Measurements from ENCODE around the gene RNF220. TPM values are rescaled to one million over a fixed set of nuclear protein-coding genes. Genes with fewer than 3 reads are reported as not detected.

Gene RNF220
- total RNA-seq, 1 donor from 2014 or later, result 58.4 TPM

DNA sequence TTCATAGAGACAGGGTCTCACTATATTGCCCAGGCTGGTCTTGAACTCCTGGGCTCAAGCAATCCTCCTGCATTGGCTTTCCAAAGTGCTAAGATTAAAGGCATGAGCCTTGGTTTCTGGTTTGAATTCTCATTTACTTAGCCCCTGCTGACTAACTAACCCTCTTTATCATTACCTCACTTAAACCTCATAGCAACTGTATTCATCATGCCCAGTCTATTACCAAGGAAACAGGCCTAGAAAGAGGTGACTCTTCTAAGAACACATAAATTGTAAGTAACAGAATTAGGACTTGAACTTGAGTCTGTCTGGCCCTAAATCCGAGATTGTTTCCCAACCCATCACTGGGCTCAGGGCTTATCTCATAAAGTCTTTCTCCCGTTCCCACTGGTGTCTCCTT lies 225.1 kb downstream of the RNF220 start:
- no peak for DNase-seq (ENCODE audit: low spot score)
- Mint-ChIP-seq H3K4me1 (ENCODE audit: low read depth) (peaks cover 36% of the 10 kb centered on the region), H3K9me3 (ENCODE audit: low read depth) (no peaks in the 10 kb centered on the region), H3K36me3 (ENCODE audit: low read depth) (peaks cover 5% of the 10 kb centered on the region), H3K27me3 (ENCODE audit: low read depth) (no peaks in the 10 kb centered on the region), H3K4me3 (ENCODE audit: unreplicated experiment) (no peak overlapping the region), H3K27ac (ENCODE audit: unreplicated experiment) (no peak overlapping the region)
- TF ChIP-seq, protein P1, sequence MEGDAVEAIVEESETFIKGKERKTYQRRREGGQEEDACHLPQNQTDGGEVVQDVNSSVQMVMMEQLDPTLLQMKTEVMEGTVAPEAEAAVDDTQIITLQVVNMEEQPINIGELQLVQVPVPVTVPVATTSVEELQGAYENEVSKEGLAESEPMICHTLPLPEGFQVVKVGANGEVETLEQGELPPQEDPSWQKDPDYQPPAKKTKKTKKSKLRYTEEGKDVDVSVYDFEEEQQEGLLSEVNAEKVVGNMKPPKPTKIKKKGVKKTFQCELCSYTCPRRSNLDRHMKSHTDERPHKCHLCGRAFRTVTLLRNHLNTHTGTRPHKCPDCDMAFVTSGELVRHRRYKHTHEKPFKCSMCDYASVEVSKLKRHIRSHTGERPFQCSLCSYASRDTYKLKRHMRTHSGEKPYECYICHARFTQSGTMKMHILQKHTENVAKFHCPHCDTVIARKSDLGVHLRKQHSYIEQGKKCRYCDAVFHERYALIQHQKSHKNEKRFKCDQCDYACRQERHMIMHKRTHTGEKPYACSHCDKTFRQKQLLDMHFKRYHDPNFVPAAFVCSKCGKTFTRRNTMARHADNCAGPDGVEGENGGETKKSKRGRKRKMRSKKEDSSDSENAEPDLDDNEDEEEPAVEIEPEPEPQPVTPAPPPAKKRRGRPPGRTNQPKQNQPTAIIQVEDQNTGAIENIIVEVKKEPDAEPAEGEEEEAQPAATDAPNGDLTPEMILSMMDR (IDR thresholded peaks at IDR 0.05), result no peak

DNA sequence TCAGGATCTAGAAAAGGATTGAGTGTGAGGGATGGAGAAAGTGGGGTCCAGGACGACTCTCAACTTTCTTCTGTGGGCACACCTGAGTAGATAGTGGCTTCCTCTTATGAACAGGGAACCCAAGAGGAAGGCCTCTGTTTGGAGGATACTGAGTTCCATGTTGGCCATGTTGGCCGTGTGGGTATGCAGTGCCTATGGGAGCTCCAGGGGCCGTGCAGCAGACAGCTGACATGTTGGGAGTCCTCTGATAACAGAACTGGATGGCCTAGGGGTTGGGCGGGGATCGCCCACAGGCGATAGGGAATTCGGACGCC lies 226.2 kb downstream of the RNF220 start:
- peaks cover 36% of the 10 kb centered on the region for H3K4me1 Mint-ChIP-seq (ENCODE audit: low read depth)
- H3K4me3 Mint-ChIP-seq (ENCODE audit: unreplicated experiment), result peak overlapping the region; percentile 83
- DNase-seq (ENCODE audit: low spot score), result no peak
- H3K36me3 Mint-ChIP-seq (ENCODE audit: low read depth), result peaks cover 12% of the 10 kb centered on the region
- no peaks in the 10 kb centered on the region for H3K27me3 Mint-ChIP-seq (ENCODE audit: low read depth)
- no peaks in the 10 kb centered on the region for H3K9me3 Mint-ChIP-seq (ENCODE audit: low read depth)
- TF ChIP-seq, protein P1 (IDR thresholded peaks at IDR 0.05), result no peak
- peak overlapping the region; percentile 91 for H3K27ac Mint-ChIP-seq (ENCODE audit: unreplicated experiment)

DNA sequence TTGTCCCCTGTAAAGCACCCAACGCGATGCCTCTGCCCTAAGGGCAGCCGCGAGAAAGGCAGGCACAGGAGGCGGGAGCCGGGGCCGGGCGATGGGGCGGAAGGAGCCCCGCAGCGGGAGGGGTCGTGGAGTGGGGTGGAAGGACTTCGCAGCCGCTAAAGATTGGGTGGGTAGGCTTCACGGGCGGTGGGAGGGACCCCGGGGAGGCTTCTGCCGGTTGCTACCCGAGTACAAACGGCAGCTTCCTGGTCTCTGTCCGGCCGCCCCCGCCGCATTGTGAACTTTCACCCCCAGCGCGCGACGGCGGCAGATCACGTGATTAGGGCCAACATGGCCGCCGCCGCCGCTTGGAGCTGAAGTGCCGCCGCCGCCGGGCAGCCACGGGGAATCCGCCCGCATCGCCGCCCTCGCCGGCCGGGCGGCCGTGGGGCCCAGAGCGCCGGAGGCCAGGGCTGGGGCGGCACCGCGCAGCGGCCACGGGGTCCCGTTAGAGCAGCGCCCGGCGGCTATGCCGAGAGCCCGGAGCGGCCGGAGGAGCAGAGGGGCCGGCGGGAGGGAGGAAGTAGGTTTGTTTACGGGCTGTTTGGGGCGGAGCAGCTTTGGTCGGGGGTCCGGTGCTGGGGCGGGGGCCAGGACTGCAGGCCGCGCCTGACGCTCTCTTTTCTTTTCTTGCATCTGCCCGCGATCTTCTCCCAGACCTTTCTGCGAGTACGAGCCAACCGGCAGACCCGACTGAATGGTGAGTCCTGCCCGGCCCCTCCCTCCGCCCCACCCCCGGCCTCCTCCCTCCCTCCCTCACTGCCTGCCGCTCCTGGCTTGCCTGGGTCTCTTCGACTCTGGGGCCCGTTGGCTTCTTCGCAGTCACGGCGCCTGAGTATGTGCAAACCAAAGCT lies 226.8 kb downstream of the RNF220 start:
- H3K4me1 Mint-ChIP-seq (ENCODE audit: low read depth), result peaks cover 36% of the 10 kb centered on the region
- no peaks in the 10 kb centered on the region for H3K27me3 Mint-ChIP-seq (ENCODE audit: low read depth)
- TF ChIP-seq, protein P1 (IDR thresholded peaks at IDR 0.05), result no peak
- H3K36me3 Mint-ChIP-seq (ENCODE audit: low read depth), result peaks cover 15% of the 10 kb centered on the region
- H3K27ac Mint-ChIP-seq (ENCODE audit: unreplicated experiment), result peak overlapping the region; percentile 97
- peak; percentile 96 for DNase-seq (ENCODE audit: low spot score)
- peak overlapping the region; percentile 83 for H3K4me3 Mint-ChIP-seq (ENCODE audit: unreplicated experiment)
- H3K9me3 Mint-ChIP-seq (ENCODE audit: low read depth), result no peaks in the 10 kb centered on the region

DNA sequence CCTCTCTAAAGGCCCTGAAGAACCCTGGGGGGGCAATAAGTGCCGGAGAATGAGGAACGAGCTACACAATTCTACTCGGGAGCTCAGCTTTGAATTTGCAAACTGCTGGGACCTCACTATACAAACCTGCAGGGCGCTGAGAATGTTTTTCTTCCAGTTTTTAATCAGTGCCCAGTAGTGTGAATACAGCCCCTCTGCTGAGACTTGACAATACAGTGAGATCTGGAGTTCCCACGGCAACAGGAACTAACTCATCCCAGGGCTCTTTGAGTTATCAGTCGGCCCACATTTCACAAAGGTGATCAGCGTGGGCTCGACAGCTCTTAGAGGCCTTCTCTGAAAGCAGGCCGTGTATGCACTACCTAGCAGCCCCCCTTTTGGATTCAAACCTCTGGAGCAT lies 227.5 kb downstream of the RNF220 start:
- H3K9me3 Mint-ChIP-seq (ENCODE audit: low read depth), result no peaks in the 10 kb centered on the region
- H3K36me3 Mint-ChIP-seq (ENCODE audit: low read depth), result peaks cover 19% of the 10 kb centered on the region
- H3K4me1 Mint-ChIP-seq (ENCODE audit: low read depth), result peaks cover 36% of the 10 kb centered on the region
- DNase-seq (ENCODE audit: low spot score), result no peak
- H3K27ac Mint-ChIP-seq (ENCODE audit: unreplicated experiment), result peak overlapping the region; percentile 97
- TF ChIP-seq, protein P1 (IDR thresholded peaks at IDR 0.05), result no peak
- H3K27me3 Mint-ChIP-seq (ENCODE audit: low read depth), result no peaks in the 10 kb centered on the region
- peak overlapping the region; percentile 83 for H3K4me3 Mint-ChIP-seq (ENCODE audit: unreplicated experiment)

DNA sequence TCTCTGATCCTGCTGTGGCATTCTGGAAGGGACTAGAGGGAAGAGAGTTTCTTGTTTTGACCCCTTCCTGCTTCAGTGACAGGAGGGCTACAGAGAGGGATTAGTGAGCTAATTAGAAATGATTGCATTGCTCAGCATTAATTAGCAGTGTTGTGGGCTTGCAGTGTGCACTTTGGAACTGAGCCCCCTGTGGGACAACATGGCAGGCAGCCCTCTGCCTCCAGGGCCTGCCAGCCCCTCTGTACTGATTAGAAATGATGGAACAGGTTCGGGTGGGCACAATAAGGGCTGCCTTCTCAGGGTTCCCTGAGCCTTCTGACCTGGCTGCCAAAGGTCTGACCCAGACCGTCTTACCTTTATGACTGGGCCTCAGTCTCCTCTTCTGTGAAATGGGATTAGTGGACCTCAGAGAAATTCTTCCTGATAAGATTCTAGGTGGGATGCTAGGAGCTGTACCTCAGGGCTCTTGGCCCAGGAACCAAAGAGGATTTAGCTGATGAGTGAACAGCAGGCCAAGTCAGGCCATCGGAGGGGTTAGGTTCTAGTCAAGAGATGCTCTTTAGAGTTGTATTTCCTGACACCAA lies 229.6 kb downstream of the RNF220 start:
- H3K4me3 Mint-ChIP-seq (ENCODE audit: unreplicated experiment), result no peak overlapping the region
- peaks cover 27% of the 10 kb centered on the region for H3K36me3 Mint-ChIP-seq (ENCODE audit: low read depth)
- H3K27me3 Mint-ChIP-seq (ENCODE audit: low read depth), result no peaks in the 10 kb centered on the region
- H3K4me1 Mint-ChIP-seq (ENCODE audit: low read depth), result peaks cover 36% of the 10 kb centered on the region
- DNase-seq (ENCODE audit: low spot score), result no peak
- H3K27ac Mint-ChIP-seq (ENCODE audit: unreplicated experiment), result no peak overlapping the region
- TF ChIP-seq, protein P1 (IDR thresholded peaks at IDR 0.05), result no peak
- no peaks in the 10 kb centered on the region for H3K9me3 Mint-ChIP-seq (ENCODE audit: low read depth)

All from chondrocyte (in vitro differentiated cells).